HEK293 (cell line): ENCODE data around the gene CCDC9.

Source experiments
- CTCF ChIA-PET: fragments of 350-600 bp; formaldehyde crosslinking; extraction: SDS; loops from one replicate; lab custom pipeline; 2021; ENCODE audit warnings: antibody characterized with exemption; lab: Yijun Ruan, JAX
- POLR2A ChIA-PET: fragments of 300-600 bp; formaldehyde crosslinking; extraction: SDS; loops from one replicate; lab custom pipeline; 2020; ENCODE audit warnings: antibody characterized with exemption, inconsistent platforms; lab: Yijun Ruan, JAX
- H3K27ac ChIP-seq: fragments of 200-500 bp; sonication (Bioruptor generic); 2 replicates; pipeline ENCODE4 v1.5.1; 2014; ENCODE audit warnings: low read depth, low read length, control low read depth, inconsistent platforms; ENCODE audit errors: extremely low read depth
- H3K36me3 ChIP-seq, 2 experiments: fragments of 200-500 bp in 1 of 2; sonication (Bioruptor generic) in 1 of 2; 1 replicate in 1 of 2; 2 replicates in 1 of 2; pipeline ENCODE4 v1.5.1; 2014 to 2017; ENCODE audit warnings: inconsistent platforms in 2 of 2, low read length in 2 of 2; ENCODE audit not compliant: control insufficient read depth in 2 of 2, insufficient read depth in 1 of 2
- H3K4me1 ChIP-seq: fragments of 200-500 bp; sonication (Bioruptor generic); 2 replicates; pipeline ENCODE4 v1.5.1; 2014; ENCODE audit warnings: mild to moderate bottlenecking, low read length, inconsistent platforms; ENCODE audit not compliant: control insufficient read depth, insufficient read depth
- H3K4me3 ChIP-seq: 2 replicates; pipeline ENCODE4 v1.5.1; 2011; ENCODE audit warnings: low read depth, mild to moderate bottlenecking, control low read depth, low read length, moderate library complexity
- H3K9me3 ChIP-seq: fragments of 200-500 bp; sonication (Bioruptor generic); 2 replicates; pipeline ENCODE4 v1.5.1; 2014; ENCODE audit warnings: low read depth, low read length, inconsistent platforms; ENCODE audit not compliant: control insufficient read depth, insufficient read depth
- MEIS1 ChIP-seq: sonication (generic); formaldehyde crosslinking; IDR thresholded peaks from 2 replicates; pipeline ENCODE4 v1.8.1; 2022; ENCODE audit warnings: missing genetic modification reagents, mild to moderate bottlenecking, borderline replicate concordance
- TF ChIP-seq, protein P1 (sequence below): sonication (generic); formaldehyde crosslinking; IDR thresholded peaks from 2 replicates; pipeline ENCODE4 v1.8.1; 2022; ENCODE audit warnings: mild to moderate bottlenecking, moderate library complexity, missing genetic modification reagents

Gene CCDC9

DNA sequence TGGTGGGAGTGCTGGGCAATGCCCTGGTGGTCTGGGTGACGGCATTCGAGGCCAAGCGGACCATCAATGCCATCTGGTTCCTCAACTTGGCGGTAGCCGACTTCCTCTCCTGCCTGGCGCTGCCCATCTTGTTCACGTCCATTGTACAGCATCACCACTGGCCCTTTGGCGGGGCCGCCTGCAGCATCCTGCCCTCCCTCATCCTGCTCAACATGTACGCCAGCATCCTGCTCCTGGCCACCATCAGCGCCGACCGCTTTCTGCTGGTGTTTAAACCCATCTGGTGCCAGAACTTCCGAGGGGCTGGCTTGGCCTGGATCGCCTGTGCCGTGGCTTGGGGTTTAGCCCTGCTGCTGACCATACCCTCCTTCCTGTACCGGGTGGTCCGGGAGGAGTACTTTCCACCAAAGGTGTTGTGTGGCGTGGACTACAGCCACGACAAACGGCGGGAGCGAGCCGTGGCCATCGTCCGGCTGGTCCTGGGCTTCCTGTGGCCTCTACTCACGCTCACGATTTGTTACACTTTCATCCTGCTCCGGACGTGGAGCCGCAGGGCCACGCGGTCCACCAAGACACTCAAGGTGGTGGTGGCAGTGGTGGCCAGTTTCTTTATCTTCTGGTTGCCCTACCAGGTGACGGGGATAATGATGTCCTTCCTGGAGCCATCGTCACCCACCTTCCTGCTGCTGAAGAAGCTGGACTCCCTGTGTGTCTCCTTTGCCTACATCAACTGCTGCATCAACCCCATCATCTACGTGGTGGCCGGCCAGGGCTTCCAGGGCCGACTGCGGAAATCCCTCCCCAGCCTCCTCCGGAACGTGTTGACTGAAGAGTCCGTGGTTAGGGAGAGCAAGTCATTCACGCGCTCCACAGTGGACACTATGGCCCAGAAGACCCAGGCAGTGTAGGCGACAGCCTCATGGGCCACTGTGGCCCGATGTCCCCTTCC lies 63.9 kb downstream of the CCDC9 start:
- H3K9me3 ChIP-seq: no peaks in the 10 kb centered on the region
- no peak overlapping the region for H3K4me3 ChIP-seq
- ChIA-PET CTCF (interaction anchor here (0.7 to 1.5 kb wide), 2 partner anchors 28 to 71 kb away, joined by 3 read pairs; no protein-coding TSS in a partner anchor), POLR2A (no interaction called here)
- H3K4me1 ChIP-seq: no peaks in the 10 kb centered on the region
- H3K27ac ChIP-seq: no peak overlapping the region
- TF ChIP-seq, protein P1, sequence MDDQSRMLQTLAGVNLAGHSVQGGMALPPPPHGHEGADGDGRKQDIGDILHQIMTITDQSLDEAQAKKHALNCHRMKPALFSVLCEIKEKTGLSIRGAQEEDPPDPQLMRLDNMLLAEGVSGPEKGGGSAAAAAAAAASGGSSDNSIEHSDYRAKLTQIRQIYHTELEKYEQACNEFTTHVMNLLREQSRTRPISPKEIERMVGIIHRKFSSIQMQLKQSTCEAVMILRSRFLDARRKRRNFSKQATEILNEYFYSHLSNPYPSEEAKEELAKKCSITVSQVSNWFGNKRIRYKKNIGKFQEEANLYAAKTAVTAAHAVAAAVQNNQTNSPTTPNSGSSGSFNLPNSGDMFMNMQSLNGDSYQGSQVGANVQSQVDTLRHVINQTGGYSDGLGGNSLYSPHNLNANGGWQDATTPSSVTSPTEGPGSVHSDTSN (CRISPR knock-in tag): peak; percentile 51; the same call in 1 of the 2 replicates
- TF ChIP-seq MEIS1 (CRISPR knock-in tag): no peak
- no peaks in the 10 kb centered on the region for H3K36me3 ChIP-seq
